Right lobe of liver (tissue), 6 donors: ENCODE measurements around the gene SYNE1. TPM values are rescaled to one million over a fixed set of nuclear protein-coding genes. Genes with fewer than 3 reads are reported as not detected.

Experiments
- ATAC-seq, 4 donors: fragments of 200-7000 bp; cut with Tn5 transposase; one replicate each; pipeline ENCODE4 v1.9.1; 2020; ENCODE audit warnings: mild to moderate bottlenecking in 4 of 4, moderate library complexity in 4 of 4
- DNase-seq, 3 donors: peaks; one replicate each; pipeline ENCODE4 v3.0.0-alpha.2; 2020
- H3K27ac ChIP-seq, 3 donors: fragments of 200-600 bp; one replicate each; pipeline ENCODE4 v1.8.0; 2022
- H3K27me3 ChIP-seq, 2 donors: fragments of 200-600 bp; one replicate each; pipeline ENCODE4 v1.8.0; 2022
- H3K36me3 ChIP-seq, 4 donors: fragments of 200-600 bp; sonication (generic) in 1 of 4; one replicate each; pipeline versions ENCODE4 v1.5.1 to v1.8.0; 2017 to 2022; ENCODE audit warnings: control low read depth in 1 of 4
- H3K4me1 ChIP-seq, 4 donors: fragments of 200-600 bp; sonication (generic) in 1 of 4; one replicate each; pipeline versions ENCODE4 v1.5.1 to v1.8.0; 2017 to 2022; ENCODE audit warnings: control low read depth in 1 of 4
- H3K4me3 ChIP-seq, 3 donors: fragments of 200-600 bp; one replicate each; pipeline ENCODE4 v1.8.0; 2022
- H3K9me3 ChIP-seq, 4 donors: fragments of 200-600 bp; sonication (generic) in 1 of 4; one replicate each; pipeline versions ENCODE4 v1.5.1 to v1.8.0; 2017 to 2022; ENCODE audit warnings: control low read depth in 1 of 4
- POLR2A ChIP-seq: fragments of 450-650 bp; IDR thresholded peaks from one replicate; pipeline ENCODE4 v1.6.1; 2017; ENCODE audit warnings: antibody characterized with exemption, mild to moderate bottlenecking
- WGBS: methylation state at CpG from one replicate; pipeline ENCODE4 v1.1.6; 2018; ENCODE audit warnings: low coverage, low lambda C conversion rate; ENCODE audit not compliant: insufficient coverage; ENCODE audit errors: missing lambda C conversion rate; 5-methylcytosine and 5-hydroxymethylcytosine counted together
- intact Hi-C, 2 donors: fragments of 100-400 bp; cut with DNase I; formaldehyde crosslinking; loops; one replicate each; pipeline versions ENCODE4 v1.11.2 to v1.14.1; 2022
- total RNA-seq, 6 experiments: library from RNA; depleted of rRNA in 2 of 6; stranded (reverse); fragments of >200 nt in 2 of 6; fragmentation: NEBNext Ultra II Directional in 3 of 6; extraction: Animal tissue kit (Norgen Biotek cat#: 25700) in 3 of 6; gene quantifications; one replicate each; pipeline versions ENCODE4 v1.1.0 to v1.2.4, GENCODE V29; 2016 to 2023
- TF ChIP-seq, protein P1 (sequence below), 4 donors: fragments of 200-600 bp in 3 of 4; fragments of 450-650 bp in 1 of 4; IDR thresholded peaks; one replicate each; pipeline versions ENCODE4 v1.5.1 to v1.8.0; 2016 to 2022; ENCODE audit warnings: antibody characterized with exemption in 4 of 4, mild to moderate bottlenecking in 2 of 4
- donor health status: DM: no; HTN: yes; CAD: no.
- donor health status: DM: no; HTN: no; CAD: no.
- donor health status: DM: no; HTN: no; CAD: no.
- donor health status: DM: no; HTN: yes; CAD: no.
- donor health status: DM: no; HTN: yes; CAD: no.

The SYNE1 gene
- total RNA-seq, 6 experiments from 2014 or later: 22.8 to 43.2 (median 25.0) TPM

DNA sequence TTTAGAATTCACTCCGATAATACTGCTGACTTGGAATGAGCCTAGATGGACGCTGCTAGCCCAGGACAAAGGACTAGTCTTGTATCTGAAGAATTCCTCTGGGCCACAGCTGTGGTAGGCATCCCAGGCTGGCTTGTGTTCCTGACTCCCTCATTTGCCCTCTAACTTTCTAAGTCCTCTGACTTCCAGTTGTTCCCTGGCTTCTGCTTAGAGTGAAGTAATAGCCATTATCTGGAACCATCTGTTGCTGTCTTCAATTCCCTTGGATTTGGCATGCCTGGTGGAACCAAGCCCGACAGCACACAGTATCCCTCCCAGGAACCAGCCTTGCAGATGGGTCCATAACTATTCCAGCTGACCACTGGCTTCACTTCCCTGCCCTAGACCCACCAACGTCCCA lies 376.0 kb downstream of the SYNE1 start:
- H3K4me1 ChIP-seq: no peaks in the 10 kb centered on the region
- no peaks in the 10 kb centered on the region for H3K9me3 ChIP-seq
- peaks cover 0 to 18% (median 5%) of the 10 kb centered on the region in 4 donors for H3K36me3 ChIP-seq
- intact Hi-C loops: no loop called here
- no peak for TF ChIP-seq POLR2A
- TF ChIP-seq, protein P1, sequence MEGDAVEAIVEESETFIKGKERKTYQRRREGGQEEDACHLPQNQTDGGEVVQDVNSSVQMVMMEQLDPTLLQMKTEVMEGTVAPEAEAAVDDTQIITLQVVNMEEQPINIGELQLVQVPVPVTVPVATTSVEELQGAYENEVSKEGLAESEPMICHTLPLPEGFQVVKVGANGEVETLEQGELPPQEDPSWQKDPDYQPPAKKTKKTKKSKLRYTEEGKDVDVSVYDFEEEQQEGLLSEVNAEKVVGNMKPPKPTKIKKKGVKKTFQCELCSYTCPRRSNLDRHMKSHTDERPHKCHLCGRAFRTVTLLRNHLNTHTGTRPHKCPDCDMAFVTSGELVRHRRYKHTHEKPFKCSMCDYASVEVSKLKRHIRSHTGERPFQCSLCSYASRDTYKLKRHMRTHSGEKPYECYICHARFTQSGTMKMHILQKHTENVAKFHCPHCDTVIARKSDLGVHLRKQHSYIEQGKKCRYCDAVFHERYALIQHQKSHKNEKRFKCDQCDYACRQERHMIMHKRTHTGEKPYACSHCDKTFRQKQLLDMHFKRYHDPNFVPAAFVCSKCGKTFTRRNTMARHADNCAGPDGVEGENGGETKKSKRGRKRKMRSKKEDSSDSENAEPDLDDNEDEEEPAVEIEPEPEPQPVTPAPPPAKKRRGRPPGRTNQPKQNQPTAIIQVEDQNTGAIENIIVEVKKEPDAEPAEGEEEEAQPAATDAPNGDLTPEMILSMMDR (IDR thresholded peaks at IDR 0.05): no peak
- 86% methylated on average over 4 of the region's 4 CpGs for WGBS
- DNase-seq (no peak), ATAC-seq (no peak)
- no peak overlapping the region for H3K4me3 ChIP-seq
- no peak overlapping the region for H3K27ac ChIP-seq
- no peaks in the 10 kb centered on the region for H3K27me3 ChIP-seq

DNA sequence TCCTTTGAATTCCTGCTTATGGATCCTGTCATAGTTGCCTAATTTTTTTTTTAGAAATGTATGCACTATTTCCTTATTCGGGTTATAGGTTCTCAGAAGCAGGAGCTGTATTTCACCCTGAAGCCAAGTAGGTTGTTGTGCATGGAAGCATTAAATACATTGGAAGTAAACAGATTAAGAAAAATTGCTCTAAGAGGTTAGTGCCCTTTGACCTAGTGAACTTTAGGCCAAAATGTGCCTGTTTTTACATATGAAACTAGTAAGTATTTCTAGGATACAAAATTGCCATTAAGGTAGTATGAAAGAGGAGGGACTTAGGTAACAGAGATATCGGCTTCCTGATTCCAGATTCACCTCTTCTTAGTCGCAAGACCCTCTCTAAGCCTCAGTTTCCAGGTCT lies 377.9 kb downstream of the SYNE1 start:
- ATAC-seq: peak in 1 of 4 donors; percentile 24
- Histone ChIP-seq H3K9me3 (no peaks in the 10 kb centered on the region), H3K27ac (no peak overlapping the region), H3K4me1 (no peaks in the 10 kb centered on the region), H3K36me3 (peaks cover 5 to 35% (median 18%) of the 10 kb centered on the region in 4 donors), H3K4me3 (no peak overlapping the region), H3K27me3 (no peaks in the 10 kb centered on the region)
- TF ChIP-seq, protein P1 (IDR thresholded peaks at IDR 0.05): no peak
- no peak for TF ChIP-seq POLR2A
- 64% methylated on average over 3 of the region's 3 CpGs for WGBS
- intact Hi-C loops: no loop called here
- no peak for DNase-seq

DNA sequence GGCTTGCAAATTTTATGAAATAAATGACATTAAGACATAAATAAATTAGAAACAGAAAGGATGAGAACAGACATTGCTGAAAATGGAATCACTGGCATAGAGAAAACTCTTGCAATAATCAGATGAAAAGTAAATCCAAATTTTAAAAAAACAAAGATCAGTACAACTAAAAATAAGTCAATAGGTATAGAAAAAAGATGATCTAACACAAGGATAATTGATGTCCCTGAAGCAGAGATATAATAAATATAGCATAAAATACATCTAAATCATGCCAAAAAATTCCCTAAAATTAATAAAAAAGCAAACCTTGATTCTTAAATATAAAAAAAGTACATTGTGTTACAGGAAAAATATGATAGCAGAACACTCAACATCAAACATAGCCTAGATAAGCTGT lies 379.6 kb downstream of the SYNE1 start:
- Histone ChIP-seq H3K27ac (no peak overlapping the region), H3K27me3 (no peaks in the 10 kb centered on the region), H3K4me1 (no peaks in the 10 kb centered on the region), H3K9me3 (no peaks in the 10 kb centered on the region), H3K36me3 (peaks cover 5 to 38% (median 21%) of the 10 kb centered on the region in 4 donors), H3K4me3 (no peak overlapping the region)
- no peak for ATAC-seq
- no peak for TF ChIP-seq POLR2A
- intact Hi-C loops: no loop called here
- no peak for DNase-seq

DNA sequence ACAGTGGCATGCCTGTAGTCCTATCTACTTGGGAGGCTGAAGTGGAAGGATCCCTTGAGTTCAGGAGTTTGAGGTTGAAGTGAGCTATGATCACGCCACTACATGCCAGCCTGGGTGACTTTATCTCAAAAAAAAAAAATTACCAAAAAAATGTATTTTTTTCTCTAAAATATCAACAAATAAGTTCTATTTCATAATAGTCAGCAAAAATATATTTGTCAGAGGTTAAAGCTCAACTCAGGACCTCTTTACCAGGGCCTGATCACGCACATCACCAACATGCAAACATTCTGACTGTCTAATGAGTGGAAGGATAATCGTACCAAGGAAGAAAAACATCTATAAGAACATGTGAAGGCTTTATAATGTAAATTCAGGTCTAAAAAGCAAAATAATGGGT lies 387.0 kb downstream of the SYNE1 start:
- TF ChIP-seq POLR2A: no peak
- TF ChIP-seq, protein P1 (IDR thresholded peaks at IDR 0.05): no peak
- ATAC-seq (no peak), DNase-seq (no peak)
- intact Hi-C loops: no loop called here
- no peaks in the 10 kb centered on the region for H3K4me1 ChIP-seq
- no peak overlapping the region for H3K27ac ChIP-seq
- 96% methylated on average over 3 of the region's 3 CpGs for WGBS
- H3K27me3 ChIP-seq: no peaks in the 10 kb centered on the region
- H3K9me3 ChIP-seq: no peaks in the 10 kb centered on the region
- H3K4me3 ChIP-seq: no peak overlapping the region
- H3K36me3 ChIP-seq: peaks cover 2 to 19% (median 12%) of the 10 kb centered on the region in 4 donors

DNA sequence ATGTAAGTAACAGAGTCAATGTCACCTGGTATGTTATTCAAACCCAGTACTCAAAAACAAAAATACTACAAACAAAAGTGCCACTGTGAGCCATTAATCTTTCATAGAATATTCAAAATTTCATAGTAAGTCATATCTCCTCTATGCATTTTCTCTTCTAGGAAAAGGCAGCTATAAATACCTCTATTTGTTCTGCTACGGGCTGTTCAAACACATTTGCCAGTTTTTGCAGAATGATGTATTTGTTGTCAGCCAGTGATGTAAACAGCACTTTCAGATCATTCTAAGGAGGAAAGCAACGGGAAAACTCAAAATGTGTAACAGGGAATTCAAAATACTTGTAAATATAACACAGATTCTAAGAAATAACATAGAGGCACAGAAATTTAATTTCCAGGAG lies 388.2 kb downstream of the SYNE1 start:
- ATAC-seq: no peak

More for the DNA sequence above, 388.2 kb downstream of the SYNE1 start:
- no peaks in the 10 kb centered on the region for H3K9me3 ChIP-seq
- peaks cover 0 to 9% (median 4%) of the 10 kb centered on the region in 4 donors for H3K36me3 ChIP-seq
- DNase-seq: no peak
- H3K27me3 ChIP-seq: no peaks in the 10 kb centered on the region
- H3K27ac ChIP-seq: no peak overlapping the region
- H3K4me1 ChIP-seq: no peaks in the 10 kb centered on the region
- 53% methylated on average over 2 of the region's 2 CpGs for WGBS
- intact Hi-C loops: no loop called here
- H3K4me3 ChIP-seq: no peak overlapping the region
- no peak for TF ChIP-seq POLR2A
- TF ChIP-seq, protein P1 (IDR thresholded peaks at IDR 0.05): no peak
